Measurements from ENCODE around the gene NAP1L1.

NAP1L1 gene

DNA sequence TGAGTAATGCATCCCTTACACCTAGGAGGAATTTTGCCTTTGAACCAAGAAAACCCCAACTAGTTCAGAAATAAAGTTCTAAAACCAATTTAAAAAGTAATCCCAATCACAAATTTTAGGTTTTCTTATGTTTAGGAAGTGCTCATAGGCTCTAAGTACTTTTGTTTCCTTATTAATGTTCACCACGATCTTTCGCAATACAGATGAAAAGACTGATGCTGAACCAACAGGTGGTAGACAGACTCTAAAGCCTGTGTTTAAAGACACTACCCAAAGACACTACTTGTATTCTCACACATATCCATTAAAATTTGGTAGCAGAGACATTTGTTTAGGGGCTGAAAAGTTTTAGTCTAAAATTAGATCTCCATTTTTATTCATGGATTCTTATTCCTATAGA, 42.3 kb downstream of the NAP1L1 start:
- Histone ChIP-seq H3K27me3 (ENCODE audit: low read depth) (no peaks in the 10 kb centered on the region), H3K9me3 (no peaks in the 10 kb centered on the region), H3K4me1 (peaks cover 16% of the 10 kb centered on the region), H3K4me3 (no peak overlapping the region), H3K36me3 (replicated peaks) (peaks cover 23% of the 10 kb centered on the region)
- in situ Hi-C loops (cut with MboI; ENCODE audit: low sequenced_read_pairs) = no loop called here
- no peak for DNase-seq (ENCODE audit: low spot score in 2 of 2)

DNA sequence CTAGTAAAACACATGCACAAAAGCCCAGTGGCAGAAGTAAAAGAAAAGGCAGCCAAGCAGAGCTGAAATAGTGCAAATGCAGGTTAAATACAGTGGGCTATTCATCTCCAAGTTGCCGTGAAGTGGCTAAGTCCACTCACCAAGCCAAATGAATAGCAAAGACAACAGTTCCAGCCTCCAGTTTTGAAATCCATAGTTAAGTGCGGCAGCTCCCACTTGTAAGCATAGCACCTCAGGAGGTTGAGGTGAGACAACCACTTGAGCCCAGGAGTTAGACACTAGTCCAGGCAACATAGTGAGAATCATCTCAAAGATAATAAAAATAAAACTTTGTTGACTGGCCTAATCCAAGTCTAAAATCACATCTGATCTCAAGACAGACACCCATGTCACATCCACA, 43.1 kb downstream of the NAP1L1 start:
- H3K4me1 ChIP-seq = peaks cover 16% of the 10 kb centered on the region
- in situ Hi-C loops (cut with MboI; ENCODE audit: low sequenced_read_pairs) = no loop called here
- H3K4me3 ChIP-seq = no peak overlapping the region
- no peaks in the 10 kb centered on the region for H3K27me3 ChIP-seq (ENCODE audit: low read depth)
- no peak for DNase-seq (ENCODE audit: low spot score in 2 of 2)
- H3K9me3 ChIP-seq = no peaks in the 10 kb centered on the region
- H3K36me3 ChIP-seq (replicated peaks) = peaks cover 17% of the 10 kb centered on the region

DNA sequence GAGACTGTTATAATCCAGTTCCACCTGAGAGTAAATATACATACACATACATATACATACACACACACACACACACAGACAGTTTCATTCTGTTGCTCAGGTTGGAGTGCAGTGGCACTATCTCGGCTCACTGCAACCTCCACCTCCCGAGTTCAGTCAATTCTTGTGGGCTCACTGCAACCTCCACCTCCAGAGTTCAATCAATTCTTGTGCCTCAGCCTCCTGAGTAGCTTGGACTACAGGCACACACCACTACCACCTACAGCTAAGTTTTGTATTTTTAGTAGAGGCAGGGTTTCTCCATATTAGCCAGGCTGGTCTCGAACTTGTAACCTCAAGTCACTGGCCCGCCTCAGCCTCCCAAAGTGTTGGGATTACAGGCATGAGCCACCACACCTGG, 44.0 kb downstream of the NAP1L1 start:
- Histone ChIP-seq H3K9me3 (no peaks in the 10 kb centered on the region), H3K36me3 (replicated peaks) (peaks cover 9% of the 10 kb centered on the region), H3K27me3 (ENCODE audit: low read depth) (no peaks in the 10 kb centered on the region), H3K4me3 (no peak overlapping the region), H3K4me1 (peaks cover 16% of the 10 kb centered on the region)
- DNase-seq (ENCODE audit: low spot score in 2 of 2) = no peak
- in situ Hi-C loops (cut with MboI; ENCODE audit: low sequenced_read_pairs) = no loop called here

DNA sequence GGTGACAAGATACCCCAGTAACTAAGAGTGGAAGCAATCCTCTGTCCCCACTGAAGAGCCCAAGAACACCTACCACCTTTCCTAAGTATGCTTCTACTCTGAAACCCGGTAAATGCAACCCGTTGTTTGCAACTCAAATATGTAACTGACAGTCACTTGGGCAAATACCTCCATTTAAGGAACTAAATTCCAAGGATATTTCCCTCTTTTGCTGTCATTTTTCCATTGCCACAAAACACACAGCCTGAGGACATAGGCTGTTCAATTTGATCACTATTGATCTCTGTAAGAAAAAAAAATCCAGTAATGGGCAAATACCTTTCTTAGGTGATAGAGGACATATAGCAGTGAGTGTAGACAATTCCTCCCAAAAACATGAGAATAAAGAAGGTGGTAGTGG, 46.3 kb downstream of the NAP1L1 start:
- no peaks in the 10 kb centered on the region for H3K9me3 ChIP-seq
- DNase-seq (ENCODE audit: low spot score in 2 of 2) = no peak
- in situ Hi-C loops (cut with MboI; ENCODE audit: low sequenced_read_pairs) = no loop called here
- H3K27me3 ChIP-seq (ENCODE audit: low read depth) = no peaks in the 10 kb centered on the region
- peaks cover 16% of the 10 kb centered on the region for H3K4me1 ChIP-seq
- H3K4me3 ChIP-seq = no peak overlapping the region
- peaks cover 4% of the 10 kb centered on the region; the same call in 1 of the 2 replicates for H3K36me3 ChIP-seq (replicated peaks)

DNA sequence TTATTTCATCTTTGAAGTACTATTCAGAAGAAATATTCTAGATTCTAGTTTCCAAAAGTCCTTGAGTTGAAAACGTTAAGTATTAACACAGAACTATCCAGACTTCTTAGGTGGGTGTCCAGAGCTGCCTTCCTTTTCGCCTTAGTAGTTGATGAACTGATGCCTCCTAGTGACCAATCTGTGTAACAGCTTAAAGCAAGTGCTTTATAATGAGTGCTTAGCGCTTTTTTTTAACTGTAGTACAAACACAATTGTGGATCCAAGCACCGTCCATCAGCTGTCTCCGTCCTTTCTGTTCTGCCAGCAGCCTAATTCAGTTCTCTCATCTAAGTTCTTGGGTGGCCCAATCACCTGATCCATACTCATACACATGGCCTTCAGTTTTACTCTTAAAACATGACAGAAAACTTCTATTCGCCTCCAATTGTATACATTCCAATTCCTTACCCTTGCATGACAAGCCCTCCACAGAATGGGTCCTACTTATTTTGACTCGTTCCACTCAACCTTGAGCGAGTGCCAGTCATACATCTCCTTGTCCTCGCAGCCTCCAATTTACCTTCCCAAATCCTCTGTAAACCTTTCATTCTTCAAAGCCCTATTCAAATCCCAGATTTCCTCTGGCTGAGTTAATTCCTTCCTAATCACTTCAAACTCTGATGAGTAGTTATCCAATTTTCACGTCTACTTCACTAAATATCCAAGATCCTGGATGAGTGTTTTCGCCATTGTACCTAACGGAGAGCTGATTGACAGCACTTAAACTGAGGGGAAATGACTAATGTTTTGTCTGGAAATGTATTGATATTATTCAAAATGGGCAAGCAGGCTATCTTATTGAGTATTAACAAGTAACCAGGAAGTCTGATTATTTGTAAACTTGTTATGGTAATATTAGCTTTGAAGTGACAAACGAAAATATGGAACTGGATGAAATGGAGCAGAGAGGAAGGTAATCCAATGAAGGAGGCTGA, 47.1 kb downstream of the NAP1L1 start:
- H3K9me3 ChIP-seq = no peaks in the 10 kb centered on the region
- no peaks in the 10 kb centered on the region for H3K27me3 ChIP-seq (ENCODE audit: low read depth)
- in situ Hi-C loops (cut with MboI; ENCODE audit: low sequenced_read_pairs) = no loop called here
- no peak overlapping the region for H3K4me3 ChIP-seq
- peaks cover 16% of the 10 kb centered on the region for H3K4me1 ChIP-seq
- peak; percentile 54 to 85 for DNase-seq (ENCODE audit: low spot score in 2 of 2)
- H3K36me3 ChIP-seq (replicated peaks) = peaks cover under 1% of the 10 kb centered on the region; the same call in 1 of the 2 replicates

DNA sequence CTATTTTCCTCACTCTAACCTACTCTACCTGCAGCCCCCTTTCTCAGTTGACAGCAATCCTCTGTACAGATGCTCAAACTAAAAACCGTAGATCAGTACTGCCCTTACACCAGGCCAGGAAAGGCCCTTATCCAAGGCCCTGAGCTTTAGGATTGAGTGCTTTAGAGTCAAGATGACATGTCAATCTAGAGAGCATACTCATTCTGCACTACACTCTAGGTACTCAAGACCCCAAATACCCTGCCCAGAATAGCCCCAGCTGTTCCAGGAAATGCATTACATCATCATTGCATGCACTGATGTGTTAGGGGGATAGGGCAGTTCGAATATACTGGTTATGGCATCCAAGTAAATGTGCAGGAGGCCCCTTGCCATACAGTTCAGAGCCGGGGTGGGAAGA, 49.4 kb downstream of the NAP1L1 start:
- DNase-seq (ENCODE audit: low spot score in 2 of 2) = no peak
- H3K27me3 ChIP-seq (ENCODE audit: low read depth) = no peaks in the 10 kb centered on the region
- no peaks in the 10 kb centered on the region for H3K9me3 ChIP-seq
- in situ Hi-C loops (cut with MboI; ENCODE audit: low sequenced_read_pairs) = no loop called here
- H3K4me1 ChIP-seq = peaks cover 19% of the 10 kb centered on the region
- no peaks in the 10 kb centered on the region for H3K36me3 ChIP-seq (replicated peaks)
- H3K4me3 ChIP-seq = no peak overlapping the region

DNA sequence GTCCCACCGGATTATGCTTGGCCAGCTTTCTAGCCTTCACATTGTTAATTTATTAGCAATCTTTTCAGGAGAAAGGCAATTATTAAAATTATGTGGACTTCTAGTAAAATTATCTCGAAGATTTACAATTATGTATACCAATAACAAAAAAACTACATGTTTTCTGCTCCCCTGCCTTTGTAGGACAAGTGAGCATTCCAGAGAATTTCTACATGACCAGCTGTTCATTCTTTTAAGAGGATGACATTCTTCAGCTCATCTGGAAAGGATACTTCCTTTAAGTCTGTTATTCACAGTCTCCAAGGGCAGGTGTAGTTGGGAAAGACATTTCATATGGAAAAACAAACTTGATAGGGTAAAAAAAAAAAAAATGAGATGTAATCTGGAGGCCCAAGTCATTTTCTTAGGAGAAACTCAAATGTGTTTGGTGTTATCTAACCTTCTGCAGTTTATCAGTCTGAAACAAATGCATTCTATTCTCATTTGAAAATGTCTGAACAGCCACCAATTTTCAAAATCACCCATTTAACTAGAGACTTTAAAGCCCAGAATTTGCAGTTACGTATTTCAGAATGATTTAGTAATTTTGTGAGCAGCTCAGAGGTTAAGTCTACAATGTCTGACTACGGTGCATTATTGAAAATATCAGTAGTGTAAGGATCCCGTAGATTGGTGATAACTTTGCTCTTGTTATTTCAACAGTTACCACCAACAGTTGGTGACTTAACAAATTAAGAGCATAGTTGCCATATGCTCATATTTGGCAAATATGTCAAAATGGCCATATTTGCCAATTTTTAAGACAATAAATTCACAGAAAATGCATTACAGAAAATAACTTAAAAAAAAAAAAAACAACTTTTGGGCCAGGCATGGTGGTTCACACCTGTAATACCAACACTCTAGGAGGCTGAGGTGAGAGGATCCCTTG, 51.1 kb downstream of the NAP1L1 start:
- H3K9me3 ChIP-seq = no peaks in the 10 kb centered on the region
- peaks cover 13% of the 10 kb centered on the region for H3K4me1 ChIP-seq
- no peaks in the 10 kb centered on the region for H3K36me3 ChIP-seq (replicated peaks)
- in situ Hi-C loops (cut with MboI; ENCODE audit: low sequenced_read_pairs) = loop anchor here (5.0 kb wide), 1 partner anchor 521 kb away; the partner anchor contains the start of gene KRR1
- no peak for DNase-seq (ENCODE audit: low spot score in 2 of 2)
- no peaks in the 10 kb centered on the region for H3K27me3 ChIP-seq (ENCODE audit: low read depth)
- no peak overlapping the region for H3K4me3 ChIP-seq

DNA sequence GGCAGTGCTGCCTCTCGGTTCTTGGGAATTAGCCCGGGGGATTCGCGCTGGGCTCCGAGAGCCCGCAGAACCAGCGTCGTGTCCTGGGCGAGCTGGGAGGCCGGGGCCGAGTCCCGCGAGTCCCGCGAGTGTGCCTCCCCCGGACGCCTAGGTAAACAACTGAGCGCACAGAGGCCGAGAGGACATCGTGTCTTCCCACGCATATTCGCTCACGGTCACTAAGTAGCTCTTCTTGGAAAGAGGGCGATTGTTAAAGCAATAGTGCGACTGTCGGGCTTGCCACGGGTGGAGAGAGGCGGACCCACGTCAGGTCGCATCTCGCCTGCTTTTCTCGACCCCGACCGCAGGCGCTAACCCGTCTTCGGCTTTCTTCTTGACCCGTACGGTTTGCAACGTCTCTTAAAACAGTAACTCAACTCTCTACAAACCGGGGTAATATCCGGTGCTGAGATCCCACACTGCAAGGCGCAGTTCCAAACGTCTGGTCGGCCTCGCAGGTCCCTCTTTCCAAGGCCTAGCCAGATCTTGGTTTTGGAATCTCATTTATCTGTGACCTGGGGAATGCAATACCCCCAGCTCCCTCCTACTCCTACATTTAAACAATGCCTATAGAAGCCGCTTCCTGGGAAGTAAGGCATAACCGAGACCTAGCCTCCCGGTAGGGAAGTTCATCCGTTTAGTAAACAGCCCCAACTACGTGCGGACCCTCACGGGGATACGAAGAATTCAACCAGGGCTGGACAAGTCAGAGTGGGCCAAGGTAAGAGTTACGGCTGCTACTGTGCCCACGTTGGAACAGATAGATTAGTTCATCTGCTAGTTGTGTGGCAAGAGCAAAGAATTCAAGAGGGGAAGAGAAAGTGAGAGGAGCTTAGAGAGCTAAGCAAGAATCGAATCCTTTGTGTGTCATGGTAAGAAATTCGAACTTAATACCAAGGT, 52.2 kb downstream of the NAP1L1 start:
- peak overlapping the region; percentile 64 for H3K4me3 ChIP-seq
- no peaks in the 10 kb centered on the region for H3K27me3 ChIP-seq (ENCODE audit: low read depth)
- DNase-seq (ENCODE audit: low spot score in 2 of 2) = peak; percentile 41 to 68
- H3K36me3 ChIP-seq (replicated peaks) = no peaks in the 10 kb centered on the region
- no peaks in the 10 kb centered on the region for H3K9me3 ChIP-seq
- in situ Hi-C loops (cut with MboI; ENCODE audit: low sequenced_read_pairs) = loop anchor here (5.0 kb wide), 1 partner anchor 520 kb away; the partner anchor contains the start of gene KRR1
- H3K4me1 ChIP-seq = peaks cover 3% of the 10 kb centered on the region

DNA sequence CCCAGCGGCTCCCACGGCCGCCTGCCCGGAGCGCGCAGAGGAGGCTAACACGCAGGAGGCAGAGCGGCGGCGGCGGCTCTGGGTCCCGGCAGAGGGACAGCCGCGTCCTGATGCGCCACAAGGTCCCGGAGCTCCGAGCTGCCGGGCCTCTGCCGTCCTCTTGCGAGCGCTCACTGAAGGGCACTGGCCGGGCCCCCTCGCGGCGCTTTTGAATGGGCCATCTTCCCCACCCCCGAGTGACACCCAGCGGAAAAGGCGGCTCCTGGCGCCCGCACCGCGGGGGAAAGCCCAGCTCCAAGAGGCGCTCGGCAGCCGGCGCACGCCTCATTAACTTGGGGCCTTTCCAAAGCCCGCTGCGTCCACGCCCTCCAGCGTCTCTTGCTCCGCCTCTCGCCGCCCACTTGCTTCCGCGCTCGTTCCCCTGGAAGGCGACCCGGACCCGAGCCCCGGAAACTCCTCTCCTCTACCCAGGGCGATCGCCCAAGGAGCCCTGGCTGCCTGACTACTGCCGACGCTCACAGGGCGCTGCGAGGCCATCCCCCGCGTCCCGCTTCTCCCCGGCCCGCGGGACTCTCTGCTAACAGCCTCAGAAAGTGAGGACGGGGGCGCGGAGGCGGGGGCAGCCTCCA, 53.0 kb downstream of the NAP1L1 start, which contains the start of gene PHLDA1:
PHLDA1 (minus strand) TSS at position 363 of the 629 bp plus-strand sequence.
- no peaks in the 10 kb centered on the region for H3K9me3 ChIP-seq
- H3K27me3 ChIP-seq (ENCODE audit: low read depth) = no peaks in the 10 kb centered on the region
- H3K4me1 ChIP-seq = peaks cover 2% of the 10 kb centered on the region
- DNase-seq (ENCODE audit: low spot score in 2 of 2) = peak; percentile 89 to 95
- no peaks in the 10 kb centered on the region for H3K36me3 ChIP-seq (replicated peaks)
- in situ Hi-C loops (cut with MboI; ENCODE audit: low sequenced_read_pairs) = loop anchor here (5.0 kb wide), 1 partner anchor 519 kb away; the partner anchor contains the start of gene KRR1
- H3K4me3 ChIP-seq = peak within 1 kb of the TSS; percentile 64

DNA sequence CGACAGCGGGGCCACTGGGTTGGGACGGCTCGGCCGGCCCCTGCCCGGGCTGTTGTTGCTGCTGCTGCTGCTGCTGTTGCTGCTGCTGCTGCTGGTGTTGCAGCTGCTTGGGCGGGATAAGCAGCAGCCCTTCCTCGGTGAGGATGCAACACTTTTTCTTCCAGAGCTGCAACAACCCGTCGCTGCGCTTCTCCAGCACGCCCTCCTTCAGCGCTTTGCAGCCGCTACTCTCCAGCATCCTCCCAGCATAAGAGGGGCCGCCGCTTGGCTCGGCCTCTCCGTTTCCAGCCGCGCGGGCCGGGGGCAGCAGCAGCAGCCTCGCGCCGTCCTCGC, 53.4 kb downstream of the NAP1L1 start:
- peak in 1 of 2 experiments; percentile 23 for DNase-seq (ENCODE audit: low spot score in 2 of 2)
- Histone ChIP-seq H3K36me3 (replicated peaks) (no peaks in the 10 kb centered on the region), H3K9me3 (no peaks in the 10 kb centered on the region), H3K27me3 (ENCODE audit: low read depth) (no peaks in the 10 kb centered on the region), H3K4me1 (peaks cover 2% of the 10 kb centered on the region), H3K4me3 (peak overlapping the region; percentile 64)
- in situ Hi-C loops (cut with MboI; ENCODE audit: low sequenced_read_pairs) = loop anchor here (5.0 kb wide), 1 partner anchor 519 kb away; the partner anchor contains the start of gene KRR1

DNA sequence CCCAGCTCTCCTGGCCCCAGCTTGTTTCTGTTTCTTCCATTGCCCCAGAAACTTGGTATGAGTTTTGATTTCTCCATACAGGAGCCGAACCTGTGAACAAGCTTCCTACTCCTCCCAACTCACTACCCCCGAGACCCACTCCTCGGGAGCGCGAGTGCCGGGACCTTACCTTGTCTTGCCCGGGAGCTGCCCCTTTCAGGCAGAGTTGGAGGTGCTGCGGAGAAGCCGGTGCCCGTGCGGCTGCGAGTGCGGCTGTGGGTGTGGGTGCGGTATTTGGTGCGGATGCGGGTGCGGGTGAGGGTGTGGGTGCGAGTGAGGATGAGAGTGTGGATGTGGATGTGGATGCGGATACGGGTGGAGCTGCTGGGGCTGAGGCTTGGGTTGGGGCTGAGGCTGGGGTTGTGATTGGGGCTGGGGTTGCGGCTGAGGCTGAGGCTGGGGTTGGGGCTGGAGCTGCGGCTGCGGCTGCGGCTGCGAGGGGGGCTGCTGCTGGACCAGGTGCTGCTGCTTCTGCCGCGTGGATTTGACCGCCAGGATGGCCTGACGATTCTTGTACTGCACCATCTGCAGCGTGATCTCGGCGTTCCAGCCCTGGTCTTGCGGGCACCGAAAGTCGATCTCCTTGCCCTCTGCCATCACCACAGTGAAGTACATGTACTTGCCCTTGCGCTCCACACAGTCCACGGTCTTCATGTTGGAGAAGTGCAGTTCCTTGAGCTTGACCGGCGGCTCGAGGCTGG, 54.0 kb downstream of the NAP1L1 start:
- no peaks in the 10 kb centered on the region for H3K36me3 ChIP-seq (replicated peaks)
- peak; percentile 35 to 54 for DNase-seq (ENCODE audit: low spot score in 2 of 2)
- H3K27me3 ChIP-seq (ENCODE audit: low read depth) = no peaks in the 10 kb centered on the region
- H3K4me3 ChIP-seq = peak overlapping the region; percentile 64
- no peaks in the 10 kb centered on the region for H3K9me3 ChIP-seq
- in situ Hi-C loops (cut with MboI; ENCODE audit: low sequenced_read_pairs) = loop anchor here (5.0 kb wide), 1 partner anchor 518 kb away; the partner anchor contains the start of gene KRR1
- H3K4me1 ChIP-seq = peaks cover 5% of the 10 kb centered on the region

DNA sequence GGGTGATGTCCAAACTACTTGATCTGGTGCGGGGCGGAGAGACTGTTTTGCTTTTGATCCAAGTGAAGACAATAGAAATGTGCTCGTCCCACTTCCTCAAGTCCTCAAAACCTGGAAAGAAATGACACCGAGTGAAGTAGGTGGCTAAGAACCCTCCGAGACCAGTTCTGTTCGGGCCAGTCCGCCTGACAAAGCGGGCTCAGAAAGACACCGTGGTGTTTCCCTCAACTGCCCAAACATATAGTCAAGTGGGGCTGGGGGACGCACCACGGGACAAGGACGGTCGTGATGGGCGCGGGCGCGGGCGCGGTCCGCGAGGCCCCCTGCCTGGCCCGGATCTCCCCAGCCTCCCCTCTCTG, 54.5 kb downstream of the NAP1L1 start:
- peak; percentile 13 to 22 for DNase-seq (ENCODE audit: low spot score in 2 of 2)
- Histone ChIP-seq H3K4me1 (peaks cover 11% of the 10 kb centered on the region), H3K27me3 (ENCODE audit: low read depth) (no peaks in the 10 kb centered on the region), H3K4me3 (peak overlapping the region; percentile 64), H3K36me3 (replicated peaks) (no peaks in the 10 kb centered on the region), H3K9me3 (no peaks in the 10 kb centered on the region)
- in situ Hi-C loops (cut with MboI; ENCODE audit: low sequenced_read_pairs) = loop anchor here (5.0 kb wide), 1 partner anchor 518 kb away; the partner anchor contains the start of gene KRR1
